ENCODE data around the gene VKORC1. TPM values are rescaled to one million over a fixed set of nuclear protein-coding genes. Genes with fewer than 3 reads are reported as not detected.

The VKORC1 gene
- total RNA-seq, 1 experiment from 2014 or later: 83.8 TPM

DNA sequence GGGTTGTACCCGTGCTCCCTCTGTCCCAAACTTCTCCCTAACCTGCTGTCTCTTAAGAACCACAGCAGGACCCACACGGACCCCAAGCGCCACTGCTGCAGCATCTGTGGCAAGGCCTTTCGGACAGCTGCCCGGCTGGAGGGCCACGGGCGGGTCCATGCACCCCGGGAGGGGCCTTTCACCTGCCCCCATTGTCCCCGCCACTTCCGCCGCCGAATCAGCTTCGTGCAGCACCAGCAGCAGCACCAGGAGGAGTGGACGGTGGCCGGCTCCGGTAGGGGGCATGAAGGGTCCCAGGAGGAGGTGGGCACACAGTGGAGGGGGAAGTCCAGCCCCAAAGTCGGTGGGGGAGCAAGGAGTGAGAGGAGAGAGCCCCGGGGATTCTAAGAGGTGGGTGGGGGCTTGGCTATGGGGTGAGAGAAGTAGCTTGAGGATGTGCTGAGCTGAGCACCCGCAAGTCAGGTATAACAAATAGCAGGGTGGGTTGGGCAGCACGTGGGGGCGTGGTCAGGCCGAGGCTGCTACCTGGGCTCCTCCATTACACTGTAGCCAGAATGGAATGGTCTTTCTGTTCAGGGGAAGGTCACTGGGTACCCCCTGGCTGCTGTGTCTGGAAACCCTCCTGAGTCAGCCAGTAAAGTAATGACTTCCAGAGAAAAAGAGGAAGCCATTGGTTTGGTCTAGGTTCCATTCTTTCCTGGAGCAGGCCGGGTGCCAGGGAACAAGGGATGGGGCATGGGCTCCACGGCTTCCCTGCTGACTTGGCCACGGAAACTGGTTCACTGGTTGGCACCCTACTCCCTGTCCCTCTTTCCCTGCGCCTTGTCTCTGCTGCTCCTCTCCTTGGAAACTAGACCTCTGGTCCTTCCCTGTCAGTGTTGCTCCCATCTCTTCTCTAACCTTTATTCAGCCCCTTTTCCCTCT, 12.9 kb downstream of the VKORC1 start:
- H3K36me3 ChIP-seq (ENCODE audit: control insufficient read depth in 1 of 2, insufficient read depth in 2 of 2, low read length in 2 of 2): peaks cover 16 to 35% of the 10 kb centered on the region in 2 experiments
- H2AFZ ChIP-seq (ENCODE audit: low read depth, low read length, poor library complexity, severe bottlenecking): no peak overlapping the region
- ChIA-PET RAD21 (ENCODE audit: low non-redundant PET in 1 of 2, low total read pairs in 2 of 2, uncharacterized antibody in 2 of 2, unreplicated experiment in 2 of 2) (no interaction called here), CTCF (no interaction called here), POLR2A (no interaction called here)
- no TSS peak for BruUV-seq (replicated peaks)
- no peak overlapping the region for H3K4me3 ChIP-seq (replicated peaks in 1 of 2; ENCODE audit: low read depth in 1 of 2, low read length in 2 of 2)
- no peak overlapping the region for H3K9ac ChIP-seq (ENCODE audit: low read length)
- no peaks in the 10 kb centered on the region for H3K27me3 ChIP-seq (ENCODE audit: insufficient read depth, low read length)
- peaks cover 0 to 11% of the 10 kb centered on the region in 2 experiments; a peak in 1 of 4 replicates for H3K4me1 ChIP-seq (ENCODE audit: control insufficient read depth in 1 of 2, insufficient read depth in 2 of 2, low read length in 2 of 2)
- H3K9me3 ChIP-seq (ENCODE audit: control insufficient read depth in 1 of 2, insufficient read depth in 1 of 2, low read depth in 1 of 2, low read length in 2 of 2): no peaks in the 10 kb centered on the region
- H3K4me2 ChIP-seq (ENCODE audit: low read length): no peak overlapping the region
- TF ChIP-seq, protein P1, sequence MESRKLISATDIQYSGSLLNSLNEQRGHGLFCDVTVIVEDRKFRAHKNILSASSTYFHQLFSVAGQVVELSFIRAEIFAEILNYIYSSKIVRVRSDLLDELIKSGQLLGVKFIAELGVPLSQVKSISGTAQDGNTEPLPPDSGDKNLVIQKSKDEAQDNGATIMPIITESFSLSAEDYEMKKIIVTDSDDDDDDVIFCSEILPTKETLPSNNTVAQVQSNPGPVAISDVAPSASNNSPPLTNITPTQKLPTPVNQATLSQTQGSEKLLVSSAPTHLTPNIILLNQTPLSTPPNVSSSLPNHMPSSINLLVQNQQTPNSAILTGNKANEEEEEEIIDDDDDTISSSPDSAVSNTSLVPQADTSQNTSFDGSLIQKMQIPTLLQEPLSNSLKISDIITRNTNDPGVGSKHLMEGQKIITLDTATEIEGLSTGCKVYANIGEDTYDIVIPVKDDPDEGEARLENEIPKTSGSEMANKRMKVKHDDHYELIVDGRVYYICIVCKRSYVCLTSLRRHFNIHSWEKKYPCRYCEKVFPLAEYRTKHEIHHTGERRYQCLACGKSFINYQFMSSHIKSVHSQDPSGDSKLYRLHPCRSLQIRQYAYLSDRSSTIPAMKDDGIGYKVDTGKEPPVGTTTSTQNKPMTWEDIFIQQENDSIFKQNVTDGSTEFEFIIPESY (IDR thresholded peaks at IDR 0.05; ENCODE audit: extremely low read depth, insufficient replicate concordance, low read length): no peak
- TF ChIP-seq POLR2AphosphoS5 (IDR thresholded peaks at IDR 0.05; ENCODE audit: low read depth, low read length): peak; percentile 19; the same call in 1 of the 2 replicates
- no peak for TF ChIP-seq EZH2phosphoT487 (IDR thresholded peaks at IDR 0.05; ENCODE audit: borderline replicate concordance)
- intact Hi-C loops (cut with micrococcal nuclease): no loop called here
- H3K9me2 ChIP-seq (ENCODE audit: insufficient read depth): no peaks in the 10 kb centered on the region
- DNase-seq (ENCODE audit: low read depth, low spot score) (no peak), ATAC-seq (peak; percentile 16; the same call in 1 of the 2 replicates)
- no peak overlapping the region for H3K27ac ChIP-seq (ENCODE audit: low read depth, low read length)
- peaks cover 14% of the 10 kb centered on the region; the same call in 1 of the 2 replicates for H3K79me2 ChIP-seq (ENCODE audit: insufficient read depth, low read length)
- no peaks in the 10 kb centered on the region for H4K20me1 ChIP-seq (ENCODE audit: insufficient read depth)

Measured in HCT116 (cell line).